Spleen (tissue), 11 donors: ENCODE data around the gene RARS2. TPM values are rescaled to one million over a fixed set of nuclear protein-coding genes. Genes with fewer than 3 reads are reported as not detected.

ENCODE experiments used
- DNase-seq: peaks from one replicate; pipeline ENCODE4 v3.0.0-alpha.2; 2020
- H3K27ac ChIP-seq, 8 donors: fragments of 200-600 bp; sonication (generic) in 7 of 8; 1 replicate in 4 of 8; 2 replicates in 4 of 8; pipeline versions ENCODE4 v1.5.0 to v1.8.0; 2016 to 2021; ENCODE audit warnings: inconsistent platforms in 4 of 8, mild to moderate bottlenecking in 4 of 8, moderate library complexity in 1 of 8
- H3K27me3 ChIP-seq, 7 donors: fragments of 200-600 bp; sonication (generic) in 6 of 7; replicated peaks in 1 of 7; 1 replicate in 4 of 7; 2 replicates in 3 of 7; pipeline versions ENCODE4 v1.5.0 to v1.8.0; 2016 to 2021; ENCODE audit warnings: inconsistent platforms in 3 of 7, mild to moderate bottlenecking in 1 of 7
- H3K36me3 ChIP-seq, 6 donors: fragments of 200-600 bp; sonication (generic) in 5 of 6; 1 replicate in 4 of 6; 2 replicates in 2 of 6; pipeline versions ENCODE4 v1.5.0 to v1.8.0; 2016 to 2021; ENCODE audit warnings: inconsistent platforms in 2 of 6
- H3K4me1 ChIP-seq, 6 donors: fragments of 200-600 bp; sonication (generic) in 5 of 6; 1 replicate in 3 of 6; 2 replicates in 3 of 6; pipeline versions ENCODE4 v1.5.0 to v1.8.0; 2016 to 2021; ENCODE audit warnings: inconsistent platforms in 3 of 6
- H3K4me3 ChIP-seq, 8 donors: fragments of 200-600 bp; sonication (generic) in 7 of 8; 1 replicate in 4 of 8; 2 replicates in 4 of 8; pipeline versions ENCODE4 v1.5.0 to v1.8.0; 2016 to 2021; ENCODE audit warnings: inconsistent platforms in 4 of 8, mild to moderate bottlenecking in 4 of 8, moderate library complexity in 2 of 8
- H3K9me3 ChIP-seq, 8 donors: fragments of 200-600 bp; sonication (generic) in 7 of 8; 1 replicate in 4 of 8; 2 replicates in 4 of 8; pipeline versions ENCODE4 v1.5.0 to v1.8.0; 2016 to 2021; ENCODE audit warnings: inconsistent platforms in 4 of 8
- POLR2A ChIP-seq, 3 donors: fragments of 450-650 bp; IDR thresholded peaks; one replicate each; pipeline ENCODE4 v1.5.1; 2017; ENCODE audit warnings: antibody characterized with exemption in 3 of 3, mild to moderate bottlenecking in 1 of 3
- POLR2AphosphoS5 ChIP-seq, 3 donors: sonication (generic); formaldehyde crosslinking; IDR thresholded peaks; one replicate each; pipeline ENCODE4 v1.5.1; 2017; ENCODE audit warnings: antibody characterized with exemption in 3 of 3
- whole genome bisulfite sequencing, 5 donors: extraction: QIAGEN DNeasy Blood & Tissue Kit in 3 of 5; methylation state at CpG; one replicate each; pipeline versions ENCODE4 v1.1.5 to v1.1.7; 2013 to 2018; 5-methylcytosine and 5-hydroxymethylcytosine counted together
- intact Hi-C: fragments of 100-400 bp; cut with DNase I; formaldehyde crosslinking; loops from one replicate; pipeline ENCODE4 v1.15.0; 2023; ENCODE audit warnings: low total_unique reads
- polyA plus RNA-seq, 3 donors: library from polyadenylated mRNA; stranded (reverse); fragments of 200-250 nt; gene quantifications; one replicate each; pipeline ENCODE4 v1.2.1, GENCODE V29; 2013
- total RNA-seq, 7 donors: library from RNA; depleted of rRNA in 3 of 7; stranded (reverse); fragments of >200 nt in 3 of 7; fragmentation: NEBNext Ultra II Directional in 4 of 7; extraction: Animal tissue kit (Norgen Biotek cat#: 25700) in 4 of 7; gene quantifications; one replicate each; pipeline versions ENCODE4 v1.1.0 to v1.2.1, GENCODE V29; 2016 to 2021
- TF ChIP-seq, protein P1 (sequence below), 11 experiments: fragments of 200-600 bp in 7 of 11; fragments of 450-650 bp in 4 of 11; sonication (generic) in 4 of 11; IDR thresholded peaks in 8 of 11; conservative IDR thresholded peaks in 3 of 11; 1 replicate in 7 of 11; 2 replicates in 4 of 11; pipeline versions ENCODE4 v1.4.0 to v1.8.0; 2016 to 2021; ENCODE audit warnings: antibody characterized with exemption in 11 of 11, inconsistent platforms in 4 of 11, mild to moderate bottlenecking in 1 of 11
- donor health status: healthy with polysubstance abuse.
- donor health status: DM: no; HTN: no; CAD: no; lungs with moderate emphysema.
- donor health status: DM: no; HTN: no; CAD: no.
- donor health status: Bipolar disorder and iron deficiency.
- donor health status: healthy.
- donor health status: DM: no; HTN: no; CAD: no.
- donor health status: DM: yes; HTN: yes; CAD: no.

Gene RARS2
- total and polyA plus RNA-seq, 10 donors = 14.2 to 32.3 (median 25.6) TPM

DNA sequence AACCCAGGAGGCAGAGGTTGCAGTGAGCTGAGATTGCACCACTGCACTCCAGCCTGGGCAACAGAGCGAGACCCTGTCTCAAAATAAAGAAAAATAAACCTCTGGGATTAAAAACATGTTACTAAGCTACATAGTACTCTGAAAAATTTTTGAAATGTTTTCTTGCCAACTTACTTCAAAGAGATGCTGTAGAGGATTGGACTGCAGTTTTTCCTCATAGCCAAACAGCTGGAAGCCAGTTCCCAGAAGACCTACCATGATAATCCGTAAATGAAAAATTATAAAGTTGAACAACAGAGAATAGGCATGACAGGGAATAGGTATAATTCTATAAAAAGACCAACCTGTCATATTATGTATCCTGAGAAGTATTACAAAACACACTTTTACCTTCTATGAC, 48.0 kb downstream of the RARS2 start:
- 94 to 100% (median 97%) methylated on average over 2 of the region's 2 CpGs for WGBS, 5 donors

DNA sequence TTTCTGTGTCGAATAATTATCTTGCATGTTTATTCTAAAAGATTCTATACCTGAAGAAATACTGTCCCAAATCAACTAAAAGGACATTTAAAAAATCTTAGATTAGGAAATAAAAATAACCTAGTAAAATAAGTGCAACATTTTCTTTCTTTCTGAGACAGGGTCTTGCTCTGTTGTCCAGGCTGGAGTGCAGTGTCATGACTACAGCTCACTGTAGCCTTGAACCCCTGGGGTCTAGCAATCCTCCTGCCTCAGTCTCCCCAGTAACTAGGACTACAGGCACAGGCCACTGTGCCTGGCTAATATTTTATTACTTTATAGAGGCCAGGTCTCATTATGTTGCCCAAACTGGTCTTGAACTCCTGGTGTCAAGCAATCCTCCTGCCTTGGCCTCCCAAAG, 48.7 kb downstream of the RARS2 start:
- no peak overlapping the region for H3K4me3 ChIP-seq
- H3K27ac ChIP-seq = peak overlapping the region in 2 of 8 donors; percentile 47 to 58
- peaks cover 0 to 18% (median 2%) of the 10 kb centered on the region in 6 donors for H3K4me1 ChIP-seq
- DNase-seq = no peak
- intact Hi-C loops = no loop called here
- peaks cover 0 to 18% (median 12%) of the 10 kb centered on the region in 8 donors for H3K9me3 ChIP-seq
- WGBS, 5 donors = 94 to 98% (median 96%) methylated on average over 1 of the region's 1 CpG
- peaks cover 0 to 82% (median 46%) of the 10 kb centered on the region in 6 donors for H3K36me3 ChIP-seq
- no peaks in the 10 kb centered on the region for H3K27me3 ChIP-seq
- no peak for TF ChIP-seq POLR2A (IDR thresholded peaks at IDR 0.05)
- TF ChIP-seq, protein P1, sequence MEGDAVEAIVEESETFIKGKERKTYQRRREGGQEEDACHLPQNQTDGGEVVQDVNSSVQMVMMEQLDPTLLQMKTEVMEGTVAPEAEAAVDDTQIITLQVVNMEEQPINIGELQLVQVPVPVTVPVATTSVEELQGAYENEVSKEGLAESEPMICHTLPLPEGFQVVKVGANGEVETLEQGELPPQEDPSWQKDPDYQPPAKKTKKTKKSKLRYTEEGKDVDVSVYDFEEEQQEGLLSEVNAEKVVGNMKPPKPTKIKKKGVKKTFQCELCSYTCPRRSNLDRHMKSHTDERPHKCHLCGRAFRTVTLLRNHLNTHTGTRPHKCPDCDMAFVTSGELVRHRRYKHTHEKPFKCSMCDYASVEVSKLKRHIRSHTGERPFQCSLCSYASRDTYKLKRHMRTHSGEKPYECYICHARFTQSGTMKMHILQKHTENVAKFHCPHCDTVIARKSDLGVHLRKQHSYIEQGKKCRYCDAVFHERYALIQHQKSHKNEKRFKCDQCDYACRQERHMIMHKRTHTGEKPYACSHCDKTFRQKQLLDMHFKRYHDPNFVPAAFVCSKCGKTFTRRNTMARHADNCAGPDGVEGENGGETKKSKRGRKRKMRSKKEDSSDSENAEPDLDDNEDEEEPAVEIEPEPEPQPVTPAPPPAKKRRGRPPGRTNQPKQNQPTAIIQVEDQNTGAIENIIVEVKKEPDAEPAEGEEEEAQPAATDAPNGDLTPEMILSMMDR (IDR thresholded peaks at IDR 0.05 in 8 of 11, conservative IDR thresholded peaks at IDR 0.05 in 3 of 11) = no peak
- TF ChIP-seq POLR2AphosphoS5 (IDR thresholded peaks at IDR 0.05) = no peak

More for the DNA sequence above, 48.0 kb downstream of the RARS2 start:
- peaks cover 0 to 18% (median 12%) of the 10 kb centered on the region in 8 donors for H3K9me3 ChIP-seq
- H3K4me1 ChIP-seq = peaks cover 0 to 14% (median 2%) of the 10 kb centered on the region in 6 donors
- intact Hi-C loops = no loop called here
- H3K36me3 ChIP-seq = peaks cover 0 to 89% (median 46%) of the 10 kb centered on the region in 6 donors
- DNase-seq = no peak
- TF ChIP-seq, protein P1 (IDR thresholded peaks at IDR 0.05 in 8 of 11, conservative IDR thresholded peaks at IDR 0.05 in 3 of 11) = no peak
- TF ChIP-seq POLR2A (IDR thresholded peaks at IDR 0.05) (no peak), POLR2AphosphoS5 (IDR thresholded peaks at IDR 0.05) (no peak)
- H3K4me3 ChIP-seq = no peak overlapping the region
- no peaks in the 10 kb centered on the region for H3K27me3 ChIP-seq
- H3K27ac ChIP-seq = no peak overlapping the region

DNA sequence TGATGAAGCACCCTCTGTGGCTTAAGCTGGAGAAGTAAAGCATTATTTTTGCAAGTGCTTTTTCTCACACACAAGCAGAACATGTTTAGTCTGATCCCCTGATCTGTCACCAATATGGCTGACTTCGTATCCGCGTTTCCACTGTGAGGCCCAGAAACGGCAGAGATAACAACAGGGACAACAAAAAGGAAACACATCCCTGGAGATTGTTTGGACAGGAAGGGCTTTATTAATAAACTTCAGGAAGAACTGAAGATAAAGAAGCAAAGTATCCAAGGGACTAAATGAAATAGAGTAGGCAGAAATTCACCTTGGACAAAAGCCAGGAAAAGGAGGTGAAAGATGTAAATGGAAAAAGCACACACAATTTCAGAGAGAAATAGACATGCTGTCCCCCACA, 49.2 kb downstream of the RARS2 start:
- TF ChIP-seq POLR2A (IDR thresholded peaks at IDR 0.05) (no peak), POLR2AphosphoS5 (IDR thresholded peaks at IDR 0.05) (peak in 1 of 3 donors; percentile 52)
- H3K9me3 ChIP-seq = peaks cover 0 to 18% (median 12%) of the 10 kb centered on the region in 8 donors
- WGBS, 5 donors = 65 to 79% (median 76%) methylated on average over 4 of the region's 4 CpGs
- H3K4me3 ChIP-seq = no peak overlapping the region
- H3K36me3 ChIP-seq = peaks cover 0 to 79% (median 44%) of the 10 kb centered on the region in 6 donors
- intact Hi-C loops = no loop called here
- H3K27me3 ChIP-seq = no peaks in the 10 kb centered on the region
- H3K27ac ChIP-seq = peak overlapping the region in 2 of 8 donors; percentile 47 to 58
- no peak for DNase-seq
- H3K4me1 ChIP-seq = peaks cover 0 to 18% (median 2%) of the 10 kb centered on the region in 6 donors

DNA sequence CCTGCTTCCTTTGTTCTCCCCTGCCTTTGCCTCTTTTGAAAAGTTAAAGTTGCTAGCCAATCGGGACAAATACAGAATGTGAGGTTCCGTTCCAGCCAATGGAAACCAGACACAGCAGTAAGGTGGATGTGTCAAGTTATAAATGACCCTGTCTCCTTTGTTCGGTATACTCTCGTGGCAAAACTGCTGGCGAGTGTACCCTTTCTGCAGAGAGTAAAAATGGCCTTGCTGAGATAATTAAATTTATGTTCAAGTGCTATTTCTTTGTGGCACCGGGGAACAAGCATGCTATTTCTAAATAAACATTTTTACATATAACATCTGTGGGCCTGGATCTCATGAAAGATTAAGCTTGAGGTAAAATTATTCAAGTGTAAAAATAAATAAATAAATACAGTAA, 50.2 kb downstream of the RARS2 start:
- WGBS, 5 donors = 84 to 96% (median 90%) methylated on average over 6 of the region's 6 CpGs
- no peak for TF ChIP-seq POLR2AphosphoS5 (IDR thresholded peaks at IDR 0.05)
- no peak for TF ChIP-seq POLR2A (IDR thresholded peaks at IDR 0.05)
- TF ChIP-seq, protein P1 (IDR thresholded peaks at IDR 0.05 in 8 of 11, conservative IDR thresholded peaks at IDR 0.05 in 3 of 11) = no peak
- H3K4me1 ChIP-seq = peaks cover 0 to 18% (median 2%) of the 10 kb centered on the region in 6 donors
- DNase-seq = no peak
- intact Hi-C loops = no loop called here
- H3K36me3 ChIP-seq = peaks cover 0 to 73% (median 36%) of the 10 kb centered on the region in 6 donors
- peak overlapping the region in 2 of 8 donors; percentile 56 to 58 for H3K27ac ChIP-seq
- peaks cover 0 to 18% (median 12%) of the 10 kb centered on the region in 8 donors for H3K9me3 ChIP-seq
- H3K4me3 ChIP-seq = no peak overlapping the region
- no peaks in the 10 kb centered on the region for H3K27me3 ChIP-seq
